Measurements from ENCODE around the gene DUSP21. TPM values are rescaled to one million over a fixed set of nuclear protein-coding genes. Genes with fewer than 3 reads are reported as not detected.

Gene DUSP21
- total RNA-seq, 1 experiment from 2014 or later, result not detected

- Histone ChIP-seq H3K27me3 (replicated peaks; ENCODE audit: insufficient read depth, low read depth, low read length, poor library complexity) (no peaks in the 10 kb centered on the region), H3K4me3 (ENCODE audit: low read depth, low read length, poor library complexity, severe bottlenecking) (no peak overlapping the region), H3K36me3 (ENCODE audit: insufficient read depth, low read length, poor library complexity, severe bottlenecking) (peaks cover 5% of the 10 kb centered on the region), H3K4me1 (ENCODE audit: insufficient read depth, low read length, poor library complexity, severe bottlenecking) (peaks cover 7% of the 10 kb centered on the region), H3K27ac (ENCODE audit: low read depth, low read length, poor library complexity, severe bottlenecking) (no peak overlapping the region), H3K9me3 (ENCODE audit: low read depth, low read length, poor library complexity, severe bottlenecking) (no peaks in the 10 kb centered on the region)
- no peak for DNase-seq (ENCODE audit: low spot score)
- ChIA-PET CTCF (no interaction called here), POLR2A (ENCODE audit: low non-redundant PET) (no interaction called here)
- intact Hi-C loops (cut with micrococcal nuclease; ENCODE audit: unreplicated experiment), result no loop called here
- TF ChIP-seq CTCF (conservative IDR thresholded peaks at IDR 0.05; ENCODE audit: low read depth, low read length), result no peak
- no TSS peak for BruUV-seq (replicated peaks)
These were observed 37.7 kb downstream of the DUSP21 start for GRCh38 chrX:44881549-44881948.

GRCh38 chrX:44882635-44883034, 38.8 kb downstream of the DUSP21 start:
- intact Hi-C loops (cut with micrococcal nuclease; ENCODE audit: unreplicated experiment), result no loop called here
- Histone ChIP-seq H3K4me3 (ENCODE audit: low read depth, low read length, poor library complexity, severe bottlenecking) (no peak overlapping the region), H3K4me1 (ENCODE audit: insufficient read depth, low read length, poor library complexity, severe bottlenecking) (peaks cover 2% of the 10 kb centered on the region), H3K27me3 (replicated peaks; ENCODE audit: insufficient read depth, low read depth, low read length, poor library complexity) (no peaks in the 10 kb centered on the region), H3K36me3 (ENCODE audit: insufficient read depth, low read length, poor library complexity, severe bottlenecking) (no peaks in the 10 kb centered on the region), H3K27ac (ENCODE audit: low read depth, low read length, poor library complexity, severe bottlenecking) (no peak overlapping the region), H3K9me3 (ENCODE audit: low read depth, low read length, poor library complexity, severe bottlenecking) (no peaks in the 10 kb centered on the region)
- TF ChIP-seq CTCF (conservative IDR thresholded peaks at IDR 0.05; ENCODE audit: low read depth, low read length) (no peak), EZH2 (IDR thresholded peaks at IDR 0.05; ENCODE audit: borderline replicate concordance, low read depth, low read length, poor library complexity, severe bottlenecking) (no peak)
- ChIA-PET CTCF (interaction anchor here (0.6 kb wide), 1 partner anchor 207 kb away, joined by 6 read pairs; no protein-coding TSS in a partner anchor), POLR2A (ENCODE audit: low non-redundant PET) (no interaction called here)
- no peak for DNase-seq (ENCODE audit: low spot score)
- no TSS peak for BruUV-seq (replicated peaks)

GRCh38 chrX:44884944-44885343, 41.1 kb downstream of the DUSP21 start:
- POLR2A ChIA-PET (ENCODE audit: low non-redundant PET), result no interaction called here
- no TSS peak for BruUV-seq (replicated peaks)
- intact Hi-C loops (cut with micrococcal nuclease; ENCODE audit: unreplicated experiment), result no loop called here
- no peaks in the 10 kb centered on the region for H3K9me3 ChIP-seq (ENCODE audit: low read depth, low read length, poor library complexity, severe bottlenecking)
- no peaks in the 10 kb centered on the region for H3K4me1 ChIP-seq (ENCODE audit: insufficient read depth, low read length, poor library complexity, severe bottlenecking)
- DNase-seq (ENCODE audit: low spot score), result no peak
- no peaks in the 10 kb centered on the region for H3K36me3 ChIP-seq (ENCODE audit: insufficient read depth, low read length, poor library complexity, severe bottlenecking)
- no peak overlapping the region for H3K4me3 ChIP-seq (ENCODE audit: low read depth, low read length, poor library complexity, severe bottlenecking)
- no peaks in the 10 kb centered on the region for H3K27me3 ChIP-seq (replicated peaks; ENCODE audit: insufficient read depth, low read depth, low read length, poor library complexity)
- TF ChIP-seq CTCF (conservative IDR thresholded peaks at IDR 0.05; ENCODE audit: low read depth, low read length), result no peak
- no peak for TF ChIP-seq EZH2 (IDR thresholded peaks at IDR 0.05; ENCODE audit: borderline replicate concordance, low read depth, low read length, poor library complexity, severe bottlenecking)
- CTCF ChIA-PET, result no interaction called here
- H3K27ac ChIP-seq (ENCODE audit: low read depth, low read length, poor library complexity, severe bottlenecking), result no peak overlapping the region
